Fibroblast of lung (primary cell): ENCODE results near the gene HOMEZ.

Experiments used
- EZH2 ChIP-seq: IDR thresholded peaks from 2 replicates; pipeline ENCODE4 v1.5.1; 2012; ENCODE audit warnings: low read length, control low read depth, mild to moderate bottlenecking; ENCODE audit errors: missing control alignments
- TF ChIP-seq, protein P1 (sequence below), 2 donors: IDR thresholded peaks in 1 of 2; conservative IDR thresholded peaks in 1 of 2; 1 replicate in 1 of 2; 2 replicates in 1 of 2; pipeline ENCODE4 v1.5.1; 2011 to 2012; ENCODE audit warnings: low read length in 2 of 2, control low read depth in 1 of 2, inconsistent platforms in 1 of 2, low read depth in 1 of 2, mild to moderate bottlenecking in 1 of 2

DNA sequence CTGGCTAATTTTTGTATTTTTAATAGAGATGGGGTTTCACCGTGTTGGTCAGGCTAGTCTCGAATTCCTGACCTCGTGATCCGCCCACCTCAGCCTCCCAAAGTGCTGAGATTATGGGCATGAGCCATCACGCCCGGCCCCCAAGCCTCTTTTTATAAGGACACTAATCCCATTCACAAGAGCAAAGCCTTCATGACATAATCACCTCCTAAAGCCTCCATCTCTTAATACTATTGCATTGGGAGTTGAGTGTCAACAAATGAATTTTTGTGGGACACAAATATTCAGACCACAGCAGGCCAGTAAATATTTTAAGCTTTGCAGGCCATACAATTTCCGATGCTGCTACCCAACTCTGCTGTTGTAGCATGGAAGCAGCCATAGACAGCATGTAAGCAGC, 37.3 kb downstream of the HOMEZ start:
- TF ChIP-seq, protein P1, sequence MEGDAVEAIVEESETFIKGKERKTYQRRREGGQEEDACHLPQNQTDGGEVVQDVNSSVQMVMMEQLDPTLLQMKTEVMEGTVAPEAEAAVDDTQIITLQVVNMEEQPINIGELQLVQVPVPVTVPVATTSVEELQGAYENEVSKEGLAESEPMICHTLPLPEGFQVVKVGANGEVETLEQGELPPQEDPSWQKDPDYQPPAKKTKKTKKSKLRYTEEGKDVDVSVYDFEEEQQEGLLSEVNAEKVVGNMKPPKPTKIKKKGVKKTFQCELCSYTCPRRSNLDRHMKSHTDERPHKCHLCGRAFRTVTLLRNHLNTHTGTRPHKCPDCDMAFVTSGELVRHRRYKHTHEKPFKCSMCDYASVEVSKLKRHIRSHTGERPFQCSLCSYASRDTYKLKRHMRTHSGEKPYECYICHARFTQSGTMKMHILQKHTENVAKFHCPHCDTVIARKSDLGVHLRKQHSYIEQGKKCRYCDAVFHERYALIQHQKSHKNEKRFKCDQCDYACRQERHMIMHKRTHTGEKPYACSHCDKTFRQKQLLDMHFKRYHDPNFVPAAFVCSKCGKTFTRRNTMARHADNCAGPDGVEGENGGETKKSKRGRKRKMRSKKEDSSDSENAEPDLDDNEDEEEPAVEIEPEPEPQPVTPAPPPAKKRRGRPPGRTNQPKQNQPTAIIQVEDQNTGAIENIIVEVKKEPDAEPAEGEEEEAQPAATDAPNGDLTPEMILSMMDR (conservative IDR thresholded peaks at IDR 0.05 in 1 of 2, IDR thresholded peaks at IDR 0.05 in 1 of 2; ENCODE audit: low read depth in 1 of 2, low read length in 2 of 2), result no peak
- no peak for TF ChIP-seq EZH2
